Heart left ventricle (tissue), 13 donors: Measurements from ENCODE around the gene ARHGEF7.

Source experiments
- CTCF ChIP-seq, 12 donors: fragments of 200-600 bp; sonication (generic) in 4 of 12; IDR thresholded peaks; one replicate each; pipeline versions ENCODE4 v1.5.0 to v1.8.0; 2018 to 2022; ENCODE audit warnings: antibody characterized with exemption in 12 of 12, mild to moderate bottlenecking in 5 of 12
- POLR2A ChIP-seq, 2 donors: fragments of 450-650 bp; IDR thresholded peaks; one replicate each; pipeline ENCODE4 v1.6.1; 2017; ENCODE audit warnings: antibody characterized with exemption in 2 of 2, mild to moderate bottlenecking in 2 of 2, moderate library complexity in 2 of 2
- donor health status: ischemic (EF 13 %, LVEDD 7.1; RV severe dilation, severe dysfunction).
- donor health status: DM: no; HTN: yes; CAD: no.
- donor health status: DM: no; HTN: no; CAD: no.
- donor health status: ischemic (EF 25% LVEDD 6.9; RV normal size, moderate dysfunction).
- donor health status: ischemic (EF 25% LVEDD 5.7; RV mildly dilated, moderate dysfunction).
- donor health status: ischemic (EF 35%, LVEDD 5.7; RV mildly dilated, moderate dysfunction).
- donor health status: nonischemic (EF 11% LVEDD 7.7; RV severe dilation, severe dysfunction).
- donor health status: DM: yes; HTN: yes; CAD: no.
- donor health status: PGD.
- donor health status: ischemic (EF 29% LVEDD 5.4; RV normal size, mild dysfunction).
- donor health status: nonischemic (EF 23%, LVEDD 6.1; RV moderate dilation, normal function).

GRCh38 chr13:111174377-111175114 is 59.4 kb downstream of the ARHGEF7 start:
- TF ChIP-seq CTCF (IDR thresholded peaks at IDR 0.05) (no peak), POLR2A (IDR thresholded peaks at IDR 0.05) (no peak)
